ENCODE measurements around the gene CSNK2A2. TPM values are rescaled to one million over a fixed set of nuclear protein-coding genes. Genes with fewer than 3 reads are reported as not detected.

The CSNK2A2 gene
- total RNA-seq, 6 experiments from 2014 or later: 57.7 to 66.8 (median 61.2) TPM

DNA sequence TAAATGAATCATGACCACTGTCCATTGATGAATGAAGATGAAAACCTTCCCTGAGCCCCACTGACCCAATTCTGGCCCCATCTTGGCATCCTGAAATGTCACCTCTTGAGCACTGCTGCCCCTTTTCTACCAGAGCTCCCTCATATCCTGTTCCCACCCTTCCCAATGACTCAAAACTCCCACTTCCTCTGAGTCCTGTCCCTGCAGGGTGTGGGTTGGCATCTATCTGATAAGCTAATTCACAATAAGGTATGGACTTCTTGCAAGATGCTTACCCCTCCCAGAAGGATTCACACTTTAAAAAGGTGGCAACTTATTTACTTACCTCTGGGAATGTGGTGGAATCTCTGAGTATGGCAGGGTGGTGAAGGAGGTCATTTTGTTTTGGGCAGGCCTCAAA is 13.3 kb upstream of the CSNK2A2 start:
- DNase-seq: no peak
- Mint-ChIP-seq H3K4me1 (ENCODE audit: low read depth) (no peaks in the 10 kb centered on the region), H3K27ac (no peak overlapping the region), H3K4me3 (no peak overlapping the region), H3K27me3 (ENCODE audit: insufficient read depth) (peaks cover 16% of the 10 kb centered on the region), H3K36me3 (ENCODE audit: low read depth) (no peaks in the 10 kb centered on the region), H3K9me3 (no peaks in the 10 kb centered on the region)
- TF ChIP-seq, protein P1, sequence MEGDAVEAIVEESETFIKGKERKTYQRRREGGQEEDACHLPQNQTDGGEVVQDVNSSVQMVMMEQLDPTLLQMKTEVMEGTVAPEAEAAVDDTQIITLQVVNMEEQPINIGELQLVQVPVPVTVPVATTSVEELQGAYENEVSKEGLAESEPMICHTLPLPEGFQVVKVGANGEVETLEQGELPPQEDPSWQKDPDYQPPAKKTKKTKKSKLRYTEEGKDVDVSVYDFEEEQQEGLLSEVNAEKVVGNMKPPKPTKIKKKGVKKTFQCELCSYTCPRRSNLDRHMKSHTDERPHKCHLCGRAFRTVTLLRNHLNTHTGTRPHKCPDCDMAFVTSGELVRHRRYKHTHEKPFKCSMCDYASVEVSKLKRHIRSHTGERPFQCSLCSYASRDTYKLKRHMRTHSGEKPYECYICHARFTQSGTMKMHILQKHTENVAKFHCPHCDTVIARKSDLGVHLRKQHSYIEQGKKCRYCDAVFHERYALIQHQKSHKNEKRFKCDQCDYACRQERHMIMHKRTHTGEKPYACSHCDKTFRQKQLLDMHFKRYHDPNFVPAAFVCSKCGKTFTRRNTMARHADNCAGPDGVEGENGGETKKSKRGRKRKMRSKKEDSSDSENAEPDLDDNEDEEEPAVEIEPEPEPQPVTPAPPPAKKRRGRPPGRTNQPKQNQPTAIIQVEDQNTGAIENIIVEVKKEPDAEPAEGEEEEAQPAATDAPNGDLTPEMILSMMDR (IDR thresholded peaks at IDR 0.05): no peak

GRCh38 chr16:58205276-58206036 is 7.5 kb upstream of the CSNK2A2 start:
- no peak overlapping the region for H3K4me3 Mint-ChIP-seq

GRCh38 chr16:58201163-58201562 is 3.3 kb upstream of the CSNK2A2 start:
- Mint-ChIP-seq H3K4me3 (no peak overlapping the region), H3K4me1 (ENCODE audit: low read depth) (peaks cover 17% of the 10 kb centered on the region), H3K27ac (no peak overlapping the region), H3K36me3 (ENCODE audit: low read depth) (peaks cover 7% of the 10 kb centered on the region), H3K9me3 (no peaks in the 10 kb centered on the region), H3K27me3 (ENCODE audit: insufficient read depth) (peaks cover 40% of the 10 kb centered on the region)
- TF ChIP-seq, protein P1 (IDR thresholded peaks at IDR 0.05): no peak
- no peak for DNase-seq

More at GRCh38 chr16:58205276-58206036, 7.5 kb upstream of the CSNK2A2 start:
- no peak overlapping the region for H3K27ac Mint-ChIP-seq
- no peak for DNase-seq
- TF ChIP-seq, protein P1 (IDR thresholded peaks at IDR 0.05): no peak
- H3K36me3 Mint-ChIP-seq (ENCODE audit: low read depth): no peaks in the 10 kb centered on the region
- H3K4me1 Mint-ChIP-seq (ENCODE audit: low read depth): no peaks in the 10 kb centered on the region
- peaks cover 34% of the 10 kb centered on the region for H3K27me3 Mint-ChIP-seq (ENCODE audit: insufficient read depth)
- no peaks in the 10 kb centered on the region for H3K9me3 Mint-ChIP-seq

DNA sequence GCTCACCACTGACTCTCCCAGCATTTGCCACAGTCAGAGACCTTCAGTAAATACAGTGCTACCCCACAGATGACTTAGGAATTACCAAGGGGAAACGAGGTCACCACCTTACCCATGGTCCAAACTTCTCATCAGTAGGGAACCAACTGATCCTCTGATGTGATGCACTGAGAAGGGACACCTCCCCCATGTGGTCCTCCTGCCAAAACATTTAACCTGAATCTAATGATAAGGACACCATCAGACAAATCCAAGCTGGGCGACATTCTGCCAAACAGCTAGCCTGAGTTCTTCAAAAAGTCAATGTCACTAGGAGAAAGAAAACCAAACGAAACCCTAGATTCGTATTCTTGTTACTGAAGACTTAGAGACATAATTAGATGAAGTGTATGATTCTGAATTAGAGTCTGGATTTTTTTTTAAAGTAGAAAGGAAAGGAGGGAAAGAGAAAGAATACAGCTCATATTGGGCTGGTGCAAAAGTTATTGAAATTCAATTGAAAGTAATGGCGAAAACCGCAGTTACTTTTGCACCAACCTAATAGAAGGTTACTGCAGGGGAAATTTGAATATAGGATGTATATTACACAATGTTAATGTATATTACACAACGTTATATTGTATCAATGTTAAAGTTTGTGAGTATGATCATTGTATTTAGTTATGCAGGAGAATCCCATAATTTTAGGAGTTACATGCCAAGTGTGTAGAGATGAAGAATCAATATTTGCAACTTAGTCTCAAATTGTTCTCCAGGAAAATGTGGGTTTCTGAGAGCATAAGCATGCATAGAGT is 2.3 kb upstream of the CSNK2A2 start:
- Mint-ChIP-seq H3K4me1 (ENCODE audit: low read depth) (peaks cover 27% of the 10 kb centered on the region), H3K27ac (no peak overlapping the region), H3K4me3 (no peak overlapping the region), H3K27me3 (ENCODE audit: insufficient read depth) (peaks cover 36% of the 10 kb centered on the region), H3K36me3 (ENCODE audit: low read depth) (peaks cover 16% of the 10 kb centered on the region), H3K9me3 (no peaks in the 10 kb centered on the region)
- TF ChIP-seq, protein P1 (IDR thresholded peaks at IDR 0.05): no peak
- DNase-seq: no peak

GRCh38 chr16:58198803-58199411 is 1.0 kb upstream of the CSNK2A2 start:
- peaks cover 24% of the 10 kb centered on the region for H3K36me3 Mint-ChIP-seq (ENCODE audit: low read depth)
- H3K4me1 Mint-ChIP-seq (ENCODE audit: low read depth): peaks cover 36% of the 10 kb centered on the region
- no peak overlapping the region for H3K27ac Mint-ChIP-seq
- peak overlapping the region; percentile 77 for H3K4me3 Mint-ChIP-seq
- no peak for DNase-seq
- H3K27me3 Mint-ChIP-seq (ENCODE audit: insufficient read depth): peaks cover 26% of the 10 kb centered on the region
- TF ChIP-seq, protein P1 (IDR thresholded peaks at IDR 0.05): no peak
- H3K9me3 Mint-ChIP-seq: no peaks in the 10 kb centered on the region

Data from HFFc6 (cell line).